Measurements from ENCODE around the gene DKK3. TPM values are rescaled to one million over a fixed set of nuclear protein-coding genes. Genes with fewer than 3 reads are reported as not detected.

Gene DKK3
- total RNA-seq, 6 experiments from 2014 or later = 518 to 872 (median 646) TPM

GRCh38 chr11:12046636-12047236, 38.3 kb upstream of the DKK3 start:
- Mint-ChIP-seq H3K4me3 (no peak overlapping the region), H3K9me3 (peaks cover under 1% of the 10 kb centered on the region), H3K27ac (peak overlapping the region; percentile 95), H3K36me3 (ENCODE audit: low read depth) (peaks cover under 1% of the 10 kb centered on the region; the same call in 1 of the 2 replicates), H3K27me3 (ENCODE audit: insufficient read depth) (peaks cover 2% of the 10 kb centered on the region; the same call in 1 of the 2 replicates), H3K4me1 (ENCODE audit: low read depth) (peaks cover 70% of the 10 kb centered on the region)
- no peak for DNase-seq
- TF ChIP-seq CTCF (IDR thresholded peaks at IDR 0.05) = no peak

DNA sequence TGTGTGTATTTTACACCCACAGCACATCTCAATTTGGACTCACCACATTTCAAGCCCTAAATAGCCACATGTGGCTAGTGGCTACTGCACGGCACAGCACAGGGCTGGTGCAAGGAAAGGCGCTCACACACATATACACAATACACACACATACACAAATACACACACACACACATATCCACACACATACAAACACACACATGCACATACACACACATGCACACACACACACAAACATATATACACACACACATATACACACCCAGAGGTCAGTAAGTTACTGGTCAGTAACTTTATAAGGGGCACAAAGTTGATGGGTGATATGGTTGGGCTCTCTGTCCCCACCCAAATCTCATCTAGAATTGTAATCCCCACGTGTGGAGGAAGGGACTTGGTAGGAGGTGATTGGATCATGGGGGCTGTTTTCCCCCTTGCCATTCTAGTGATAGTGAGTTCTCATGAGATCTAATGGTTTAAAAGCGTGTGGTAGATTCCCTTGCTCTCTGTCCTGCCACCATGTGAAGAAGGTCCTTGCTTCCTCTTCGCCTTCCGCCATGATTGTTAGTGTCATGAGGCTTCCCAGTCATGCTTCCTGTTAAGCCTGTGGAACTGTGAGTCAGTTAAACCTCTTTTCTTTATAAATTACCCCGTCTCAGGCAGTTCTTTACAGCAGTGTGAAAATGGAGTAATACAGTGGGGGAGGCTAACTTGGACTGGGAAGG, 37.6 kb upstream of the DKK3 start:
- peak; percentile 24 for DNase-seq
- H3K9me3 Mint-ChIP-seq = peaks cover 6% of the 10 kb centered on the region

GRCh38 chr11:12044799-12045198, 36.4 kb upstream of the DKK3 start:
- no peak for DNase-seq
- TF ChIP-seq CTCF (IDR thresholded peaks at IDR 0.05) = no peak
- Mint-ChIP-seq H3K4me3 (peak overlapping the region; percentile 76), H3K27me3 (ENCODE audit: insufficient read depth) (peaks cover 2% of the 10 kb centered on the region; the same call in 1 of the 2 replicates), H3K4me1 (ENCODE audit: low read depth) (peaks cover 76% of the 10 kb centered on the region), H3K36me3 (ENCODE audit: low read depth) (peaks cover 7% of the 10 kb centered on the region; the same call in 1 of the 2 replicates), H3K27ac (peak overlapping the region; percentile 94), H3K9me3 (peaks cover 6% of the 10 kb centered on the region)

More for the DNA sequence above, 37.6 kb upstream of the DKK3 start:
- no peak for TF ChIP-seq CTCF (IDR thresholded peaks at IDR 0.05)
- H3K27ac Mint-ChIP-seq = peak overlapping the region; percentile 95
- H3K4me3 Mint-ChIP-seq = no peak overlapping the region
- peaks cover 7% of the 10 kb centered on the region; the same call in 1 of the 2 replicates for H3K36me3 Mint-ChIP-seq (ENCODE audit: low read depth)
- peaks cover 76% of the 10 kb centered on the region for H3K4me1 Mint-ChIP-seq (ENCODE audit: low read depth)
- H3K27me3 Mint-ChIP-seq (ENCODE audit: insufficient read depth) = peaks cover 2% of the 10 kb centered on the region; the same call in 1 of the 2 replicates

DNA sequence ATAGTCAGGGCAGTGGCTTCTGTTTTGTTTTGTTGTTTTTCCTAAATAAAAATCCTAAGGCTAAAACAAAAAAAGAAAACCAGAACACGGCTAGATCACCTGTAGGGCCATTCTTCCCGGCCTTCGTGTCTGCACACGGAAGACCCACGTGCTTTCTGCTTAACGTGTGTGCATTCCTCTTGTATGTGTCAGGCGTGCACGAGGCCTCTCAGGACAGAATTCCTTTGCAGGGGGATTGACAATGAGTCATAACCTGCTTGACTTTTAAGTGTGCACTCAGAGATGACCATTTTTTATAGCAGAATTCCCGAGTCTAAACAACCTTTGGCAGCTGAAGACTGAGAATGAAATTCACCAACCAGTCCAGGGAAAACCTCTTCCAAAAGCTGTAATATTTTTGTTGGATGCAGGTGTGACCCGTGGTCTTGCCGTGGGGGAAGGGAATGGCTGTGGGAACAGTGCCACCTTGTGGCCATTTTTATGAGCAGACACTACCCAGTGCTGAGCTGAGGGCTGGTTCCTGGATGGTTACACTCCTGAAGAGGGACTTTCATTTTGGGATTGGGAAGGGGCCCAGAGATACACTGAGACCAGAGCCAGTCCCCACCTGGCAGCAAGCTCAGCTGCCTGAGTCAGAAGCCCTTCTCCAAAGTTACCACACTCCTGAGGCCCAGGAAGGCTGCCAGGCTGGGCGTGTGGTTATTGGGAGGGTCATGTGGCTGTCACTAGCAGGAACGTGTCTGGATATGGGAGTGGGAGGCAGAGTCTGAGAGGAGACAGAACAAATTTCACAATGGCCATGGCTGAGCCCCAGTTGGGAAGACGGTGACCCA, 35.7 kb upstream of the DKK3 start:
- H3K27me3 Mint-ChIP-seq (ENCODE audit: insufficient read depth) = peaks cover 2% of the 10 kb centered on the region; the same call in 1 of the 2 replicates
- peaks cover 74% of the 10 kb centered on the region for H3K4me1 Mint-ChIP-seq (ENCODE audit: low read depth)
- TF ChIP-seq CTCF (IDR thresholded peaks at IDR 0.05) = peak; percentile 99
- DNase-seq = peak; percentile 98
- H3K9me3 Mint-ChIP-seq = peaks cover 6% of the 10 kb centered on the region
- peaks cover 7% of the 10 kb centered on the region; the same call in 1 of the 2 replicates for H3K36me3 Mint-ChIP-seq (ENCODE audit: low read depth)
- H3K27ac Mint-ChIP-seq = peak overlapping the region; percentile 94
- H3K4me3 Mint-ChIP-seq = peak overlapping the region; percentile 76

DNA sequence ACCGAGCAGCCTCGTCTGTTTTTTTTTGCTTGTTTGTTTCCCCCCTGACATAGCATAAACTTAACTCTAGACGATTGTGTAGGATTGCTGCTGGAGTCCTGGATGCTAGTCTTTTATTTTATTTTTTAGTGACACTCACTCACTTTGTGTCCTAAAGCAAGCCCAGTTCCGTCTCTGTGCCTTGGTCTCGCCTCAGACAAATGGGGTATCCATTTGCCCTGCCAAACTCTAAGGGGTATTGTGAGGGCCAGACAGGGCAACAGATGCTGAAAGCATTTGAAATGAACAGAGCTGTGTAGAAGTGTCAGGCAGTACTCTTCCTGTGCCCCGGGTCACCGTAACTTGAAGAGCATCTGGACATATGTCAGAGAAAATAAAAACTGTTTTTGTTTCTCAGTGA, 34.8 kb upstream of the DKK3 start:
- Mint-ChIP-seq H3K27ac (peak overlapping the region; percentile 94), H3K36me3 (ENCODE audit: low read depth) (peaks cover 7% of the 10 kb centered on the region; the same call in 1 of the 2 replicates), H3K4me3 (peak overlapping the region; percentile 76; the same call in 1 of the 2 replicates), H3K4me1 (ENCODE audit: low read depth) (peaks cover 65% of the 10 kb centered on the region), H3K27me3 (ENCODE audit: insufficient read depth) (peaks cover 2% of the 10 kb centered on the region; the same call in 1 of the 2 replicates), H3K9me3 (peaks cover 6% of the 10 kb centered on the region)
- no peak for TF ChIP-seq CTCF (IDR thresholded peaks at IDR 0.05)
- DNase-seq = no peak

Data from HFFc6 (cell line).